A673 (cell line): Measurements from ENCODE around the gene THYN1.

Source experiments
- CTCF ChIP-seq: fragments of 300-800, 200-600 bp; sonication (generic); conservative IDR thresholded peaks from 2 replicates; pipeline ENCODE4 v1.5.1; 2017; ENCODE audit warnings: low read depth, mild to moderate bottlenecking, antibody characterized with exemption, low read length, moderate library complexity, mixed read lengths
- EZH2 ChIP-seq: fragments of 200-600 bp; sonication (generic); IDR thresholded peaks from 2 replicates; pipeline ENCODE4 v1.6.1; 2017; ENCODE audit warnings: borderline replicate concordance, low read depth, mild to moderate bottlenecking, mixed read lengths, antibody characterized with exemption, low read length; ENCODE audit not compliant: poor library complexity, severe bottlenecking

DNA sequence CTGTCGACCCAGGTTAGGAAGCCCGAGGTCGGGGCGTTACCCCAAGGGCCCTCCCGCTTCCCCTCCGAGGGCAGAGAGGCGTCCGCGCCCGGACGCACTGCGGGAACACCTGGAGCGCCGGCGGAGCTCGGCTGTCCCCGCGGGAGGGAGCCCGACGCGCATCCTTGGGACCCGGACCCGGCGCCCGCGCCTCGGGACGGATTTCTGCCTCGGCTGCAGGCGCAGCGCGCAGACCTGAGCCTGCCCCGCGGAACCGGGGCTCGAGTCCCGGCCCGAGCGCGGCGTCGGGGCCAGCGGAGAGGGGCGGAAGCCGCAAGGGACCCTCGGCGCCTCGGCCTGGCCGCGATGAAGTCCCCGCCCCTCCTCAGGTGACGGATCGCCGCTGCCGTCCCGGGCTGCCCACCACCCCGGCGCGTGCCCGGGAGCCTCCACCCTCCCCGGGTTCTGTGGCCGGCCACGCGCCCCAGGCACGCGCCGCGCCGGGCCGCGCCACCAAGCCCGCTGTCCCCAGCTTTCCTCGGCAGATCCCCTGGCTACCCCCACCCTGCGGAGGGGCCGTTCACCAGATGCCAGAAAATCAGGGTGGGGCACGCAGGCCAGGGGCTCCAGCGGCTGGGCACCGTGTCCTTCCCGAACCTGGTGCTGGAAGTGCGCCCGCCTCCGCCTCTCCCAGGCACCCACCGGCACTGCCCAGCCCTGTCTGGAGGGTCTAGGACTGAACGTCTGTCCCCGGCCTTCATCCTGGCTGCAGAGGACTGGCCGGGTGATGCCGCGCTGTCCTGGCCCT lies 23.4 kb upstream of the THYN1 start:
- TF ChIP-seq CTCF (no peak), EZH2 (peak; percentile 88)
